CD4-positive, alpha-beta T cell (primary cell): ENCODE measurements around the gene GARIN5B. TPM values are rescaled to one million over a fixed set of nuclear protein-coding genes. Genes with fewer than 3 reads are reported as not detected.

ENCODE experiments used
- ATAC-seq: fragments of 200-7000 bp; cut with Tn5 transposase; one replicate; pipeline ENCODE4 v1.10.0; 2022; ENCODE audit warnings: mild to moderate bottlenecking; ENCODE audit not compliant: poor library complexity
- CTCF ChIA-PET: fragments of 350-600 bp; sonication (Branson Sonifier 250); formaldehyde crosslinking; loops from one replicate; lab custom pipeline; 2021; ENCODE audit warnings: antibody characterized with exemption, inconsistent platforms; lab: Charles Lee
- POLR2A ChIA-PET: fragments of 350-600 bp; sonication (Branson Sonifier 250); formaldehyde crosslinking; loops from one replicate; lab custom pipeline; 2021; ENCODE audit warnings: antibody characterized with exemption, inconsistent platforms; lab: Charles Lee
- DNase-seq, 14 experiments: peaks; one replicate each; pipeline ENCODE4 v3.0.0-alpha.2; 2013 to 2020; ENCODE audit warnings: mixed read lengths in 2 of 14
- H3K27ac ChIP-seq, 2 donors: one replicate each; pipeline versions ENCODE4 v1.5.1 to v1.7.0; 2013; ENCODE audit warnings: low read length in 2 of 2, low read depth in 1 of 2, mild to moderate bottlenecking in 1 of 2
- H3K27me3 ChIP-seq, 2 experiments: 1 replicate in 1 of 2; 2 replicates in 1 of 2; pipeline versions ENCODE4 v1.6.1 to v1.7.0; 2013; ENCODE audit warnings: low read length in 2 of 2, control low read depth in 1 of 2, mild to moderate bottlenecking in 1 of 2, moderate library complexity in 1 of 2; ENCODE audit not compliant: insufficient read depth in 2 of 2, control insufficient read depth in 1 of 2
- H3K36me3 ChIP-seq: one replicate; pipeline ENCODE4 v1.6.1; 2013; ENCODE audit warnings: low read length, control low read depth; ENCODE audit not compliant: insufficient read depth
- H3K4me1 ChIP-seq: one replicate; pipeline ENCODE4 v1.6.1; 2013; ENCODE audit warnings: low read length, control low read depth; ENCODE audit not compliant: insufficient read depth
- H3K4me3 ChIP-seq: one replicate; pipeline ENCODE4 v1.5.1; 2013; ENCODE audit warnings: mild to moderate bottlenecking, low read length, moderate library complexity
- H3K9me3 ChIP-seq, 2 experiments: 1 replicate in 1 of 2; 2 replicates in 1 of 2; pipeline versions ENCODE4 v1.6.1 to v1.7.0; 2013; ENCODE audit warnings: low read length in 2 of 2, mild to moderate bottlenecking in 2 of 2, control low read depth in 1 of 2, moderate library complexity in 1 of 2; ENCODE audit not compliant: control insufficient read depth in 1 of 2, insufficient read depth in 1 of 2
- H3K27ac Mint-ChIP-seq: one replicate; pipeline ENCODE4 v1.8.0; 2020; ENCODE audit warnings: mixed read lengths
- H3K27me3 Mint-ChIP-seq: one replicate; pipeline ENCODE4 v1.8.0; 2021; ENCODE audit warnings: mixed read lengths
- H3K36me3 Mint-ChIP-seq: one replicate; pipeline ENCODE4 v1.8.0; 2021; ENCODE audit warnings: low read depth, mixed read lengths
- H3K4me1 Mint-ChIP-seq: one replicate; pipeline ENCODE4 v1.8.0; 2021; ENCODE audit warnings: low read depth, mixed read lengths
- H3K4me3 Mint-ChIP-seq: one replicate; pipeline ENCODE4 v1.8.0; 2020; ENCODE audit warnings: mild to moderate bottlenecking, mixed read lengths
- H3K9me3 Mint-ChIP-seq: one replicate; pipeline ENCODE4 v1.8.0; 2020; ENCODE audit warnings: mixed read lengths
- CTCF ChIP-seq: fragments of 200-600 bp; IDR thresholded peaks from one replicate; pipeline ENCODE4 v1.8.0; 2022; ENCODE audit warnings: antibody characterized with exemption, mild to moderate bottlenecking
- intact Hi-C, 2 experiments: fragments of 100-400 bp; cut with DNase I in 1 of 2; cut with micrococcal nuclease in 1 of 2; formaldehyde crosslinking; loops; one replicate each; pipeline versions ENCODE4 v1.15.1 to v1.9.0; 2023 to 2025; cut with DNase I, micrococcal nuclease
- total RNA-seq, 174 experiments: library from RNA in 2 of 174; stranded (reverse) in 2 of 174; gene quantifications; one replicate each; pipeline ENCODE4 v1.2.3 and lab custom pipeline; 2021 to 2026

Gene GARIN5B
- total RNA-seq, 2 experiments from 2014 or later, result 0.08 TPM; not detected in 1

GRCh38 chr19:55385724-55386492 lies 22.8 kb upstream of the GARIN5B start, which contains the start of gene RPL28:
TSS of gene RPL28 (plus strand) at chr19:55385932. CDS start at chr19:55386358, 426 bp downstream.
- CTCF ChIA-PET, result no interaction called here

DNA sequence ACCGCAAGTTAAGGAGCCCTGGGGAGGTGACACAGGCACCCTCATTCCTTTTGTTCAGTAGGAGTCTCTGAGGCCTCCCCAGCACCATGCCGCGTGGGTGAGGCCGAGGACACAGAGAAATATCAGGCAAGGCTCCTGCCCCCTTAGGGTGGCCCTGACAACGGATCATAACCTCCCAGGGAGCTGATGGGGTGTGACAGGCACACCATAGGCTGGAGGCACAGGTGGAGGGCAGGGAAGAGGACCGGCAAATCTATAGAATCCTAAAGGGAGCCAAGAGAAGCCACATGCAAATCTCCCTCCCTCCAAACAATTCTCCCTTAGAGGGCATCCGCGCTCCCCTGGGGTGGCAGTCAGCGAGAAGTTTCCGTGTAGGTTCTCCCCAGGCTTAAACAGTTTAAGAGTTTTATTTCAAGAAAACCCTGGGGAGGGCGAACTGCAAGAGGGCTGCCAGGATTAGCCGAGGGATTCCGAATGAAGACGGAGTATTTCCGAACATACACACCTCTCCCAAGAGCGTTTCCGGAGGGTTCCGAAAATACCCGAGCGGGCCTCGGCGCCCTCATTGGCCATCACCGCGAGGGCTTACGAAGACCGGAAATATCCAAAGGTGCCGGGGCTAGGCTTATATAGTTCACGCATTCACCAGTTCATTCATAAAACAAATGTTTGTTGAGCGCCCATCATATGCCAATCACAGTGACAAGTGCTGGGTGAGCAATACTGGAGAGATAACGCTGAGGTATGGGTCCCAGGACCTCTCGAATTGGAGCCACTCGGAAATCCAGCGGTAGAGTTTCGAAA lies 22.1 kb upstream of the GARIN5B start:
- H3K36me3 Mint-ChIP-seq, result peaks cover 50% of the 10 kb centered on the region
- ATAC-seq, result peak; percentile 78
- intact Hi-C loops, result loop anchor here (1.0 to 5.0 kb wide), 6 partner anchors 24 to 257 kb away; partner anchors contain the start of genes KMT5C (in 2 of the 2), COX6B2 (in 1 of the 2), PPP6R1 (in 1 of the 2) and ZNF580 (in 1 of the 2)

More at GRCh38 chr19:55385724-55386492, 22.8 kb upstream of the GARIN5B start, which contains the start of gene RPL28:
- Mint-ChIP-seq H3K27ac (peak within 1 kb of the TSS; percentile 97), H3K4me1 (peaks cover 82% of the 10 kb centered on the region), H3K9me3 (no peaks in the 10 kb centered on the region), H3K36me3 (peaks cover 57% of the 10 kb centered on the region), H3K4me3 (peak within 1 kb of the TSS; percentile 100), H3K27me3 (no peaks in the 10 kb centered on the region)
- H3K36me3 ChIP-seq, result peaks cover 42% of the 10 kb centered on the region
- DNase-seq (peak; percentile 96 to 99 (median 98)), ATAC-seq (peak; percentile 78)
- H3K4me1 ChIP-seq, result peaks cover 73% of the 10 kb centered on the region
- POLR2A ChIA-PET, result interaction anchor here (1.6 to 5.4 kb wide), 5 partner anchors 14 to 126 kb away, joined by 4 to 45 read pairs (median 10); partner anchors contain the start of genes KMT5C, PPP6R1 and UBE2S
- intact Hi-C loops, result loop anchor here (1.0 to 5.0 kb wide), 7 partner anchors 20 to 256 kb away; partner anchors contain the start of genes KMT5C (in 2 of the 2), COX6B2 (in 1 of the 2), ISOC2 (in 1 of the 2) and PPP6R1 (in 1 of the 2)
- peak within 1 kb of the TSS; percentile 72 to 96 for H3K27ac ChIP-seq
- TF ChIP-seq CTCF, result no peak
- peak within 1 kb of the TSS; percentile 99 for H3K4me3 ChIP-seq
- no peaks in the 10 kb centered on the region for H3K27me3 ChIP-seq
- H3K9me3 ChIP-seq, result no peaks in the 10 kb centered on the region

More for the DNA sequence above, 22.1 kb upstream of the GARIN5B start:
- Mint-ChIP-seq H3K9me3 (no peaks in the 10 kb centered on the region), H3K27ac (peak overlapping the region; percentile 97), H3K27me3 (no peaks in the 10 kb centered on the region), H3K4me1 (peaks cover 76% of the 10 kb centered on the region), H3K4me3 (peak overlapping the region; percentile 100)
- CTCF ChIA-PET, result interaction anchor here (1.3 to 2.7 kb wide), 6 partner anchors 46 to 131 kb away, joined by 4 to 31 read pairs (median 7); partner anchors contain the start of genes HSPBP1 and KMT5C
- H3K27me3 ChIP-seq, result no peaks in the 10 kb centered on the region
- POLR2A ChIA-PET, result interaction anchor here (0.8 to 5.4 kb wide), 14 partner anchors 15 to 269 kb away, joined by 3 to 45 read pairs (median 7); partner anchors contain the start of genes HSPBP1, KMT5C, PPP6R1 and SYT5
- no peaks in the 10 kb centered on the region for H3K9me3 ChIP-seq
- H3K36me3 ChIP-seq, result peaks cover 35% of the 10 kb centered on the region
- TF ChIP-seq CTCF, result no peak
- peaks cover 67% of the 10 kb centered on the region for H3K4me1 ChIP-seq
- DNase-seq, result peak; percentile 91 to 98 (median 96)
- H3K27ac ChIP-seq, result peak overlapping the region; percentile 72 to 96
- peak overlapping the region; percentile 99 for H3K4me3 ChIP-seq
